ENCODE measurements around the gene PSMD12.

The PSMD12 gene

GRCh38 chr17:67377488-67378453 is 11.4 kb upstream of the PSMD12 start:
- H3K4me1 Mint-ChIP-seq, result peaks cover 21 to 25% of the 10 kb centered on the region in 2 donors

GRCh38 chr17:67376737-67377487 is 10.5 kb upstream of the PSMD12 start, which contains the start of gene PITPNC1:
Gene PITPNC1, plus strand, starts transcription at chr17:67377281.
- Mint-ChIP-seq H3K4me3 (peak within 1 kb of the TSS; percentile 92 to 95), H3K27me3 (no peaks in the 10 kb centered on the region), H3K4me1 (peaks cover 21 to 25% of the 10 kb centered on the region in 2 donors), H3K27ac (peak within 1 kb of the TSS; percentile 80), H3K36me3 (peaks cover 3 to 7% of the 10 kb centered on the region in 2 donors), H3K9me3 (no peaks in the 10 kb centered on the region)
- peak; percentile 79 to 82 for ATAC-seq (replicated peaks)
- DNase-seq, result peak; percentile 76

More at GRCh38 chr17:67377488-67378453, 11.4 kb upstream of the PSMD12 start:
- peaks cover 3 to 7% of the 10 kb centered on the region in 2 donors for H3K36me3 Mint-ChIP-seq
- peak; percentile 36 to 39 for ATAC-seq (replicated peaks)
- H3K9me3 Mint-ChIP-seq, result no peaks in the 10 kb centered on the region
- peak overlapping the region; percentile 92 to 95 for H3K4me3 Mint-ChIP-seq
- peak; percentile 45 for DNase-seq
- peak overlapping the region; percentile 76 for H3K27ac Mint-ChIP-seq
- H3K27me3 Mint-ChIP-seq, result no peaks in the 10 kb centered on the region

GRCh38 chr17:67376415-67376736 is 10.0 kb upstream of the PSMD12 start:
- ATAC-seq (replicated peaks), result no peak
- Mint-ChIP-seq H3K4me3 (peak overlapping the region; percentile 77 to 95), H3K27ac (no peak overlapping the region), H3K9me3 (no peaks in the 10 kb centered on the region), H3K27me3 (no peaks in the 10 kb centered on the region), H3K36me3 (peaks cover 3 to 7% of the 10 kb centered on the region in 2 donors), H3K4me1 (peaks cover 21 to 25% of the 10 kb centered on the region in 2 donors)
- no peak for DNase-seq

- Mint-ChIP-seq H3K4me3 (no peak overlapping the region), H3K27ac (no peak overlapping the region)
Measured at GRCh38 chr17:67375716-67376115, 9.3 kb upstream of the PSMD12 start.

GRCh38 chr17:67375054-67375427 is 8.7 kb upstream of the PSMD12 start:
- H3K9me3 Mint-ChIP-seq, result no peaks in the 10 kb centered on the region
- no peak overlapping the region for H3K4me3 Mint-ChIP-seq
- DNase-seq (no peak), ATAC-seq (replicated peaks) (no peak)
- H3K27me3 Mint-ChIP-seq, result no peaks in the 10 kb centered on the region
- peaks cover 21 to 25% of the 10 kb centered on the region in 2 donors for H3K4me1 Mint-ChIP-seq
- H3K36me3 Mint-ChIP-seq, result peaks cover 3 to 7% of the 10 kb centered on the region in 2 donors
- no peak overlapping the region for H3K27ac Mint-ChIP-seq

More at GRCh38 chr17:67375716-67376115, 9.3 kb upstream of the PSMD12 start:
- Mint-ChIP-seq H3K27me3 (no peaks in the 10 kb centered on the region), H3K36me3 (peaks cover 3 to 7% of the 10 kb centered on the region in 2 donors), H3K9me3 (no peaks in the 10 kb centered on the region), H3K4me1 (peaks cover 21 to 25% of the 10 kb centered on the region in 2 donors)
- no peak for ATAC-seq (replicated peaks)
- DNase-seq, result no peak

DNA sequence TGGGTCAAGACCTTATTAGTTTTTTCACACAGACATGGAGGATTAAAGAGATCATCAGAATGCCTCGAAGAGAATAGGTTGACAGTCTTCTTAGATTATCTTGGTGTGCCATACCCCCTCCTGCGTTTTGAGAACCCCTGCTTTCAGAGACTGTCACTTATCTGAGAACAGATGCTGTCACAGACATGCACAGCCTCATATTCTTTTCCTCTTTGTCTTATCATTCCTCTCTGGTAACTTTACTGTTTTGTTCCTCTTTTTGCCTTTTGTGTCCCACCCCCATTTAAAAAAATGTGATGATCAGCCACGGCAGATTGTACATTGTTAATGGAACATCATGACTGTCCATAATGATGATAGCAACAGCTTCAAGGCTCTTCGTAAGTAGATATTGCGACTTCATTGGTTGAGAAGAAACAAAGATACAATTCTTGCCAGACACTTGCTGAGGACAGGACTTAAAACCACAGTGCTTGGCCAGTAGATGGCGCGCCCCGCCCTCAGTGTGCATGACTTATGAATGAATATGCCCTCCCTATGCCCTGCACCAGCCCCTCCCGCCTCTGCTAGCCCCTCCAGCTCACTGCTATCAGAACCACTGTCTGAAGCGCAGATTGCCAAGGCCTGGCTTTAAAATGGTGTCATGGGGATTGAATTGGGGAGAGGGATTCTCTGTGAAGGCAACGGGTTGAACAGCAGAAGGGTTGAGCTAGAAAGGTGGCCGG is 8.1 kb upstream of the PSMD12 start:
- Mint-ChIP-seq H3K36me3 (peaks cover 3% of the 10 kb centered on the region in 2 donors), H3K27ac (peak overlapping the region; percentile 43), H3K4me3 (peak overlapping the region; percentile 52 to 67), H3K4me1 (peaks cover 16 to 24% of the 10 kb centered on the region in 2 donors), H3K9me3 (no peaks in the 10 kb centered on the region), H3K27me3 (no peaks in the 10 kb centered on the region)
- ATAC-seq (replicated peaks) (peak; percentile 60 to 61), DNase-seq (peak; percentile 70)

- H3K27me3 Mint-ChIP-seq, result no peaks in the 10 kb centered on the region
- no peak overlapping the region for H3K27ac Mint-ChIP-seq
- no peaks in the 10 kb centered on the region for H3K36me3 Mint-ChIP-seq
- H3K4me3 Mint-ChIP-seq, result no peak overlapping the region
- ATAC-seq (replicated peaks), result no peak
- no peak for DNase-seq
- no peaks in the 10 kb centered on the region for H3K9me3 Mint-ChIP-seq
- H3K4me1 Mint-ChIP-seq, result peaks cover 9 to 17% of the 10 kb centered on the region in 2 donors
Measured at GRCh38 chr17:67372751-67373150, 6.4 kb upstream of the PSMD12 start.

DNA sequence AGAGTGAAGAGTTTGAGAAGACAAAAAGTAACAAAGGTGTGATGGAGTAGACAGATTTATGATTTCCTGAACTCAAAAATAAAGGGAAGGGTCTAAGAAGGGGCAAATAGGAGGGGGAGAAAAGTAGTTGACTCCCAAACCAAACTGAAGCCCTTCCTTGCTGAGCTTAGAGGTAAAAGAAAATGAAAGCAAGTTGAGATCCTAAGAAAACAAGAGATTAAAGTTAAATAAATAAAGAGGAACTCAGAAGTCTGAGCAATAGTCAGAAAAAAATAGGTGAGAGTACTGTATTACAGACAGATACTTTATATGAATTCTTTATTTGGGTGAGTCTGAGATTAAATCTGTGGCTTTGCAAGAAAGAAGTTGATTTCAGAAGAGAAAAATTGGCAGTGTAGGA is 3.3 kb upstream of the PSMD12 start:
- H3K4me1 Mint-ChIP-seq, result peaks cover 11 to 18% of the 10 kb centered on the region in 2 donors
- H3K9me3 Mint-ChIP-seq, result no peaks in the 10 kb centered on the region
- no peak overlapping the region for H3K4me3 Mint-ChIP-seq
- DNase-seq, result no peak
- H3K27ac Mint-ChIP-seq, result no peak overlapping the region
- H3K27me3 Mint-ChIP-seq, result no peaks in the 10 kb centered on the region
- ATAC-seq (replicated peaks), result no peak
- H3K36me3 Mint-ChIP-seq, result peaks cover 6 to 8% of the 10 kb centered on the region in 2 donors

DNA sequence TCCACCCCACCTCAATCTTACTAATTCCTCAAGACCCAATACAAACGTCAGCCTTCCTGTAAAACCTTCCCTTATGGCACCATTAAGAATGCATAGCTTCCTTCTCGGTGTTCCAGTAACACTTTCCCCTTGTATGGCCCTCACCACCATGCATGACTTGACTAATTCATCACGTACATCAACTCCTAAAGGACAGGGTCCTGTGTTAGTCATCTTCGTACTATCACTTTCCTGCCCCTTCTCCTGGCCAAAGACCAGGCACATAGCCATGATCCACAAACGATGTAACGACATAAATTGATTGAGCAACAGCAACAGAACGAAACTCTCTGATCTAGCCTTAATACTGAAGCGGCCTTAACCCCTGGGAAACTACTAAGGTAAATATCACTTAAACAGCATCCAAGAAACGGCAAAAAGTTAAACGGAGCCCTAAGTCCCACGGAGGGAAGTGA is 612 bp downstream of the PSMD12 start:
- no peaks in the 10 kb centered on the region for H3K27me3 Mint-ChIP-seq
- no peaks in the 10 kb centered on the region for H3K9me3 Mint-ChIP-seq
- peak overlapping the region; percentile 99 for H3K27ac Mint-ChIP-seq
- H3K4me1 Mint-ChIP-seq, result peaks cover 14 to 34% of the 10 kb centered on the region in 2 donors
- DNase-seq (peak; percentile 8), ATAC-seq (replicated peaks) (peak; percentile 29 to 59)
- peaks cover 17 to 23% of the 10 kb centered on the region in 2 donors for H3K36me3 Mint-ChIP-seq
- peak overlapping the region; percentile 91 to 92 for H3K4me3 Mint-ChIP-seq

- H3K4me3 Mint-ChIP-seq, result peak overlapping the region; percentile 91 to 92
- peak overlapping the region; percentile 99 for H3K27ac Mint-ChIP-seq
- no peak for DNase-seq
- ATAC-seq (replicated peaks), result no peak
- H3K4me1 Mint-ChIP-seq, result peaks cover 20 to 41% of the 10 kb centered on the region in 2 donors
- H3K9me3 Mint-ChIP-seq, result no peaks in the 10 kb centered on the region
- no peaks in the 10 kb centered on the region for H3K27me3 Mint-ChIP-seq
- peaks cover 19 to 29% of the 10 kb centered on the region in 2 donors for H3K36me3 Mint-ChIP-seq
Measured at GRCh38 chr17:67364847-67365737, 1.3 kb downstream of the PSMD12 start.

DNA sequence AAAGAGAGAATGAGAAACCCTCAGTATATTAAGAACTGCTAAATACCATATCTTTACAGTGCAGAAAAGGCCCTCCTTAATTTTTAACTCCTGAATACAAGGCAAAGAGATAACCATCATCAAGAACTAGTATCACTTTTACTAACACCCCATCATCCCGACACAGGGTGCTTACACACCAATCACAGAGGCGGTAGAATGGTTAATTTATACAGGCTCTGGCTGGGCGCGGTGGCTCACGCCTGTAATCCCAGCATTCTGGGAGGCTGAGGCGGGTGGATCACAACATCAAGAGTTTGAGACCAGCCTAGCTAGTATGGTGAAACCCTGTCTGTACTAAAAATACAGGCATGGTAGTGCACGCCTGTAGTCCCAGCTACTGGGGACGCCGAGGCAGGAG is 4.2 kb downstream of the PSMD12 start:
- Mint-ChIP-seq H3K4me1 (peaks cover 25 to 60% of the 10 kb centered on the region in 2 donors), H3K36me3 (peaks cover 19 to 32% of the 10 kb centered on the region in 2 donors), H3K27me3 (no peaks in the 10 kb centered on the region), H3K9me3 (no peaks in the 10 kb centered on the region), H3K4me3 (no peak overlapping the region), H3K27ac (no peak overlapping the region)
- DNase-seq (no peak), ATAC-seq (replicated peaks) (no peak)

DNA sequence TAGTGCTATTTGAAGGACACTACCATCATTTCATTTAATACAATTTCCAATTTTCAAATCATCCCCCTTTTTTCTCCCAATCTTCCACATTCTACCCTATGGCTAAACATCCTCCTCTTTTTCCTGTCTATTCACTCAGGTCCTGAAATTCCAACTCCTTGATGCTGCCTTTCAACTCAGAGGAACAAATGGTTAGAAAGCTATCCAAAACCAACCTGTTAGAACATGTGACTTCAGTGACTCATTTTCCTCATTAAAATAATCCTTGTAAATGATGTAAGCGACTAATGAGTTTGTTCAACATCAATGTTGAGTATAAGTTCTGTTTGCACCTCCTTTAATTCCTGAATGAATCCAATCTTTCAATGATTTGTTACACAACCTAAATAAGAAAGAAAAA is 5.5 kb downstream of the PSMD12 start:
- Mint-ChIP-seq H3K36me3 (peaks cover 16 to 31% of the 10 kb centered on the region in 2 donors), H3K27me3 (no peaks in the 10 kb centered on the region)

More for the DNA sequence above, 5.5 kb downstream of the PSMD12 start:
- Mint-ChIP-seq H3K4me1 (peaks cover 25 to 59% of the 10 kb centered on the region in 2 donors), H3K4me3 (no peak overlapping the region), H3K9me3 (no peaks in the 10 kb centered on the region), H3K27ac (no peak overlapping the region)
- ATAC-seq (replicated peaks) (no peak), DNase-seq (no peak)
